HT-29 (cell line): ENCODE data around the gene CBX4. TPM values are rescaled to one million over a fixed set of nuclear protein-coding genes. Genes with fewer than 3 reads are reported as not detected.

Experiments used
- DNase-seq: peaks from one replicate; pipeline ENCODE4 v3.0.0-alpha.2; 2015; ENCODE audit warnings: low spot score
- total RNA-seq: library from RNA; depleted of rRNA; stranded (reverse); fragments of >200 nt; shearing (Covaris generic); gene quantifications from 2 replicates; pipeline ENCODE4 v1.2.3, GENCODE V29; 2014

CBX4 gene
- total RNA-seq, 1 experiment from 2014 or later: 71.4 TPM

GRCh38 chr17:79812353-79813258 is 26.6 kb downstream of the CBX4 start:
- DNase-seq: no peak

GRCh38 chr17:79811868-79812352 is 27.3 kb downstream of the CBX4 start:
- no peak for DNase-seq

GRCh38 chr17:79811011-79811867 is 28.0 kb downstream of the CBX4 start:
- peak; percentile 70 for DNase-seq

GRCh38 chr17:79810130-79811010 is 28.9 kb downstream of the CBX4 start:
- peak; percentile 89 for DNase-seq

GRCh38 chr17:79809530-79810129 is 29.6 kb downstream of the CBX4 start:
- peak; percentile 61 for DNase-seq

GRCh38 chr17:79808763-79809529 is 30.3 kb downstream of the CBX4 start:
- DNase-seq: peak; percentile 76

- no peak for DNase-seq
Observed at GRCh38 chr17:79806863-79807720, 32.1 kb downstream of the CBX4 start.

GRCh38 chr17:79806446-79806760 is 32.8 kb downstream of the CBX4 start:
- no peak for DNase-seq

GRCh38 chr17:79804856-79805696 is 34.2 kb downstream of the CBX4 start:
- no peak for DNase-seq

GRCh38 chr17:79803997-79804855 is 35.0 kb downstream of the CBX4 start:
- DNase-seq: no peak

- DNase-seq: no peak
Observed at GRCh38 chr17:79803421-79803996, 35.7 kb downstream of the CBX4 start.

- no peak for DNase-seq
Observed at GRCh38 chr17:79802736-79803420, 36.4 kb downstream of the CBX4 start.

GRCh38 chr17:79802039-79802735 is 37.1 kb downstream of the CBX4 start:
- DNase-seq: no peak

- DNase-seq: no peak
Observed at GRCh38 chr17:79801156-79802038, 37.8 kb downstream of the CBX4 start.
